HG03565 (cell line): Measurements from ENCODE around the gene AHSP.
"Not testable (repeated sequence)": the region's sequence is repeated elsewhere in the genome, so short reads cannot be mapped to it uniquely, and the experiment has no call there.

ENCODE experiments used
- ATAC-seq: cut with Tn5 transposase; IDR thresholded peaks from one replicate; pipeline ENCODE4 v1.9.1; 2021; ENCODE audit warnings: mild to moderate bottlenecking, moderate library complexity; ENCODE audit not compliant: unreplicated experiment

Gene AHSP

GRCh38 chr16:31499928-31500327 is 27.8 kb upstream of the AHSP start:
- ATAC-seq, result no peak

DNA sequence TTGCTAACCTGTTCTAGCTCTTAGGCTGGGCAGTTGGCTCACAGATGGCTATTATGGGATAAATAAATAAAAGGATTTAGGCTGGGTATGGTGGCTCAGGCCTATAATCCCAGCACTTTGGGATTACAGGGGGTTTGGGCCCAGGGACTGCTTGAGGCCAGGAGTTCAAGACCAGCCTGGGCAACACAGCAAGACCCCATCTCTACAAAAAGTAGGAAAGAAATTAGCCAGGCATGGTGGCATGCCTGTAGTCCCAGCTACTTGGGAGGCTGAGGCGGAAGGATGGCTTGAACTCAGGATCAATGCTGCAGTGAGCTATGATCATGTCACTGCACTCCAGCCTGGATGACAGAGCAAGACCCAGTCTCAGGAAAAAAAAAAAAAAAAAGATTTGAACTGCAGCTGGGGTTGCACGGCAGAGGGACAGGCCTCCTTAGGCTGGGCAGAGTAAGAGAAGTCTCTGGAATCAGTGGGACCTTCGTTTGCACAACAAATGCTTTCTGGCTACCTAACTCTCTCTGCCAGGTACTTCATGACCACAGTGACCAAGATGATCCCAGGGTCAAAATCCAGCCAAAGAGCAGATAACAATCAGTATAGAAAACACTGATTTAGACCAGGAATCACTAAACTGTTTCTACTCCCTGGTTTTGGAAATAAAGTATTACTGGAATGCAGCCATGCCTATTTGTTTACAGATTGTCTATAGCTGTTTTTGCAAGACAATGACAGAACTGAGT is 26.3 kb upstream of the AHSP start:
- ATAC-seq, result no peak

GRCh38 chr16:31501966-31502348 is 25.7 kb upstream of the AHSP start:
- ATAC-seq, result no peak

- ATAC-seq, result no peak
These were observed 24.7 kb upstream of the AHSP start for GRCh38 chr16:31502981-31503380.

DNA sequence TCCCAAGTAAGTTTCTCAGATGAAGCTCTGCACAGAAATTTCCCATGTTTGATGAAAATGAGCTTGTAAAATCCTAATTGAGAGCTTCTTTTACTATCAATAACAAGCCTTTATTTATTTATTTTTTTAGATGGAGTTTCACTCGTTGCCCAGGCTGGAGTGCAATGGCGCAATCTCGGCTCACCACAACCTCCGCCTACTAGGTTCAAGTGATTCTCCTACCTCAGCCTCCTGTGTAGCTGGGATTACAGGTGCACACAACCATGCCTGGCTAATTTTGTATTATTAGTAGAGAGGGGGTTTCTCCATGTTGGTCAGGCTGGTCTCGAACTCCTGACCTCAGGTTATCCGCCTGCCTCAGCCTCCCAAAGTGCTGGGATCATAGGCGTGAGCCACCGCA is 24.1 kb upstream of the AHSP start:
- ATAC-seq, result not testable (repeated sequence)

- ATAC-seq, result no peak
These were observed 23.5 kb upstream of the AHSP start for GRCh38 chr16:31504159-31504558.

DNA sequence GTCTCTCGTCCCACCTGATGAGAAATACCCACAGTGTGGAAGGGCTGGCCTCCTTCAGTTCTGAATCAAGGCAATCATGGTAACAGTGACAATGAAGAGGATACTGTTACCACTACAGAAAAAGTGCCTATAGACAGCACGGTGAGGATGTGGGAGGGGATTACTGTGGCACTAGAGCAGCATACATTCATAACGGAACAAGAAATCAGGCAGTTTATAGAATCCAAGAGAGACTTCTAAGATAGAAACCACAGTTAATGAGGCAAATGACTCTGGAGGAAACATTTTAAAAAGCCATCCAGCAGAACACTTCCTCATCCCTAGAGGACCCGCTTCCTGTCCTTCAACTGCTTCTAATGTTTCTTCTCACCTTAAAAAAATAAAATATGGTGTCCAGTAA is 22.2 kb upstream of the AHSP start:
- peak; percentile 72 for ATAC-seq

DNA sequence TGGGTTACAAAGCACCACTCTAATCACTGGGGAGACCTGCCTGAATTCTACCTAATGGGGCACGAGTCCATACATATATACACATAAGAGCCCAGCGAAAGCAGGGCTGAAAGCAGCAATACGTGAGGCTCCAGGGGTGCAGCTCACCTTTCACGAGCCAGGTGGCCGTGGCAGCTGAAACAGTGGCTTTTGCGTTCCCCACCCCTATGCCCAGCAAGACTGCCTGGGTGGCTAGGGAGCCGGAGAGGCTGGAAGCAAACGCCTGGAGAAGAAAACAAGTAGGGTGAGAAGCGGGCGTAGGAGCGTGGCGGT is 20.1 kb upstream of the AHSP start:
- no peak for ATAC-seq

DNA sequence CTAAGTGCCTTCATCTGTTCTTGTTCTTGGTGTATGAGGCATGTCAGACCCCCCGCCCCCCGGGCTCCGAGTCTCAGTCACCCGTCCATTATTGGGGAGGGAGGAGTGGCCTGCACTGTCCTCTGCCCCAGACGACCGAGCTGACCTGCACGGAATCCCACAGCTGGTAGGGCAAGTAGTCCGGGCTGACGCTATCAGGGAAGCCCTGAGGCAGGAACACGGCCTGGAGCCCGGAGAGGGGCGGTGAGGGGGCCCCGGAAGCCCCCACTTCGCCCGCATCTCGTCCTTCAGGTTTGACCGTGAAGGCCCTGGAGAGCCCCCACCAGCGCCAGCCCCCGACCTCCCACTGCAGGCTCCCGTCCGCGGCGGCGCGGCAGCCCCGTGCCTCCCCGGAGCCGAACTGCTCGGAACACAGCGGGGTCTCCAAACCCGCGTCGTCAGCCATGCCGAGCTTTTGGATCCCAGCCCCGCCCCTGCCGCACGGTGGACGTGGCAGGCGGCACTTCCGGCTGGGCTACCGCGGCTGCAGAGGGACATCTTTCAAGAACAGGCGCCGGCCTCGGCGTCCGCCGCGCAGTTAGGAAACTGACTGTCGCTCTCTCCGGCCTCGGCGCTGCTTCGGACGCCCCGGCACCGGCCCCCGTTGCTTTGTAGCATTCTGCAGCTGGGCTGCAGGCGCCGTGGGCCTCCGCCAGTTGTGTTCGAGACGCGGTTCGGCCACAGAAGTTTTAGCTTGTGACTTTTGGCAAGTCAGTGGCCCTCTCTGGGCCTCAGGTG is 19.6 kb upstream of the AHSP start, which contains the start of gene RUSF1:
Gene RUSF1 (minus strand): TSS at position 463 of the 777 bp plus-strand sequence. CDS start 18 bp downstream, at position 445.
- ATAC-seq, result peak; percentile 77

- ATAC-seq, result no peak
These were observed 18.9 kb upstream of the AHSP start for GRCh38 chr16:31508706-31509195.

DNA sequence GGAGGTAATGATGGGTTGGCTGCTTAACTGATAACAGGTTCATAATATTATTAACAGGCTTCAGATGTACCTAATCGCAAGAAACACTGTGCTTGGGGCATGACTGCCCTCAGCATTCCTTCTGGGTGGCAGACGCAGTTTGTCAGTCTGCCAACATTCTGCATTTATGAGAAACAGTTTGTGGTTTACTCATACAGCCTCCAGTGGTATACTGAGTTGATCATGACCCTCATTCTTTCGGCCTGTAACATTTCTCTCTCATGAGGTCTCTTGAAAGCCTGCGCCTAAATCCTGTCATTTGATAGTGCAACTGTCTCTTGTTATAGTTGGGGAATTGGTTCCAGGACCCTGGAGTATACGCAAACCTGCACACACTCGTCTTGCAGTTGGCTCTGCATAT is 14.6 kb upstream of the AHSP start:
- ATAC-seq, result no peak

- no peak for ATAC-seq
These were observed 13.8 kb upstream of the AHSP start for GRCh38 chr16:31513884-31514283.

GRCh38 chr16:31517800-31518402 is 9.8 kb upstream of the AHSP start:
- no peak for ATAC-seq

DNA sequence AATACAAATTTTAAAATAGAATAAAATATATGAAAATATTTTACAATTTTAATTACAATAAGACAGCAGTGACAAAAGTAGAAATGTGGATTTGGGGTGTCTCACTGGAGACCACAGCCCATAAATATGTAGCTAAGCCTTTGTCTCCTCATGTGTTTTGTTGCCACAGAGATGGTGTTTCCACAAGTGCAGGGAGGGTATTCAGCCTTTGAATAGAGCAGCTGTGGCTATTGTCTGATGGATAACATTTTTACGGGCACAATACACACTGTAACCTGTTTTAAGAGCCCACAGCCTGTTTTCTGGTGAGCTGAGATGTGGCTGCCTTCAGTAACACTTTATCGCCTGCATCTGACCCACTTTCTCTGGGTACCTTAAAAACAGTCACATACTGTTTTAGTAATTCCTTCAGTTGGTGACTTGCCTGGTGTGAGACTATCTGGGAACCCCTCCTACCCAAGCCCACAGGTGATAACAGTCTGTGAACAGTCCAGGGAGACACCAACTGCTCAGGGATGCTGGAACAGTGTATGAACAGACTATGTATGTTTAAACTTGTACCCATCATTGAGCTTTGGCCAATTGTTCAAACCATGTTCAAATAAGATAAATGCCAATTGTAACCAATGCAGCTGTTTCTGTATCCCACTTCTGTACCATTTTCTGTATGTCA is 7.8 kb upstream of the AHSP start:
- ATAC-seq, result no peak

- no peak for ATAC-seq
These were observed 6.3 kb upstream of the AHSP start for GRCh38 chr16:31521368-31521767.

DNA sequence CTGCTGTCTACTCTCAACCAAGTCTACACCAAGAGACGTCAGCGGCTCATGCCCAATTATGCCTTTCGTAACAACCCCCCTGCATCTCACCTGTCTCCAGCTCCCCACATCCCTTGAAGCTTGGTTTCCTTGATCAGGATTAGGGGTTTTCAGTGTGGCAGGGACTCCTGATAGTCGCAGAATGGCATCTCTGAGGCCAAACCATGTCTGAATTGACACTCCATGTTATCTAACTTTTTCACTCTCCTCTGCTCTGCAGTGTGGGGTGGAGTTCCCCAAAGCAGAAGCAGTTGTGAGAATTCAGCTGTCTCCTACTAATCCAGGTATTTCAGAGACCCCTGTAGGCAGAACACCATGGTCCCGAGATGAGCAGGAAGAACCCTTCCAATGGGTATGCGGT is 5.6 kb upstream of the AHSP start:
- ATAC-seq, result no peak

- ATAC-seq, result not testable (repeated sequence)
These were observed 3.9 kb upstream of the AHSP start for GRCh38 chr16:31523768-31524167.

DNA sequence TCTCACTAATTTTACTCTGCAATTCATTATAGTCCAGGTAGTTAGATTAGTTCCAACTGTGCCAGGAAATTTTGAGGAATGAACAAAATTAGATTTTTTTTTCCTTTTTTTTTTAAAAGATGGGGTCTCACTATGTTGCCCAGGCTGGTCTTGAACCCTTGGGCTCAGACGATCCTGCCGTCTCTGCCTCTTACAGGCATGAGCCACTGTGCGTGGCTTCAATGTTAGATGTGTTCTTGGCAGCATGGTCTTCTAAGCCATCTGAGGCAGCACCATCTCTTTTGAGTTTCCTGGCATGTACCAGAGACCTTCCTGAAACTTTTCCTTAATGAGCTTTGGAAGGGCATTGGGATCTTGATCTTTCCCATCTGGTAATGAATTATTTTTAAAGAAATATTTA is 2.6 kb upstream of the AHSP start:
- ATAC-seq, result no peak

- no peak for ATAC-seq
These were observed 915 bp downstream of the AHSP start for GRCh38 chr16:31528523-31529107.

- no peak for ATAC-seq
These were observed 1.6 kb downstream of the AHSP start for GRCh38 chr16:31529108-31529936.
